GM23338 (cell line): ENCODE data around the gene CHCHD3. TPM values are rescaled to one million over a fixed set of nuclear protein-coding genes. Genes with fewer than 3 reads are reported as not detected.

Experiments
- ATAC-seq: fragments of 200-7000 bp; cut with Tn5 transposase; 3 replicates; pipeline ENCODE4 v1.9.1; 2020
- DNase-seq: peaks from one replicate; pipeline ENCODE4 v3.0.0-alpha.2; 2015; ENCODE audit warnings: low spot score
- H2AFZ ChIP-seq: fragments of 200-600 bp; sonication (generic); 2 replicates; pipeline ENCODE4 v1.8.0; 2016; ENCODE audit warnings: antibody characterized with exemption, mild to moderate bottlenecking, moderate library complexity
- H3F3A ChIP-seq: fragments of 200-600 bp; sonication (generic); replicated peaks from 2 replicates; pipeline ENCODE4 v1.8.0; 2017; ENCODE audit warnings: antibody characterized with exemption, mixed run types, low read depth
- H3K27ac ChIP-seq: fragments of 200-600 bp; sonication (generic); 2 replicates; pipeline ENCODE4 v1.6.1; 2016; ENCODE audit warnings: low read depth
- H3K27me3 ChIP-seq: fragments of 200-600 bp; sonication (generic); 2 replicates; pipeline ENCODE4 v1.8.0; 2016; ENCODE audit warnings: mild to moderate bottlenecking, mixed run types, moderate library complexity; ENCODE audit not compliant: insufficient read depth
- H3K36me3 ChIP-seq: fragments of 200-600 bp; sonication (generic); 2 replicates; pipeline ENCODE4 v1.8.0; 2016; ENCODE audit warnings: mild to moderate bottlenecking; ENCODE audit not compliant: insufficient read depth
- H3K4me1 ChIP-seq: fragments of 200-600 bp; sonication (generic); 2 replicates; pipeline ENCODE4 v1.8.0; 2016; ENCODE audit warnings: mild to moderate bottlenecking, moderate library complexity; ENCODE audit not compliant: insufficient read depth
- H3K4me2 ChIP-seq: fragments of 200-600 bp; sonication (generic); 2 replicates; pipeline ENCODE4 v1.7.1; 2017; ENCODE audit warnings: mixed run types
- H3K4me3 ChIP-seq: fragments of 200-600 bp; sonication (generic); 2 replicates; pipeline ENCODE4 v1.6.1; 2016; ENCODE audit warnings: mixed run types
- H3K79me2 ChIP-seq: fragments of 200-600 bp; sonication (generic); replicated peaks from 2 replicates; pipeline ENCODE4 v1.8.0; 2017; ENCODE audit warnings: mild to moderate bottlenecking; ENCODE audit not compliant: insufficient read depth
- H3K9me2 ChIP-seq: fragments of 200-600 bp; sonication (generic); 2 replicates; pipeline ENCODE4 v1.8.0; 2017; ENCODE audit not compliant: insufficient read depth
- H4K20me1 ChIP-seq: fragments of 200-600 bp; sonication (generic); replicated peaks from 2 replicates; pipeline ENCODE4 v1.8.0; 2017; ENCODE audit warnings: mild to moderate bottlenecking; ENCODE audit not compliant: insufficient read depth
- H3K27ac Mint-ChIP-seq: 2 replicates; pipeline ENCODE4 v1.8.0; 2020; ENCODE audit warnings: inconsistent platforms, mild to moderate bottlenecking, moderate library complexity, mixed read lengths
- H3K27me3 Mint-ChIP-seq: 3 replicates; pipeline ENCODE4 v1.8.0; 2022; ENCODE audit warnings: low read depth, mild to moderate bottlenecking, moderate library complexity, mixed read lengths, inconsistent platforms; ENCODE audit not compliant: insufficient read depth, poor library complexity
- H3K36me3 Mint-ChIP-seq: 3 replicates; pipeline ENCODE4 v1.8.0; 2021; ENCODE audit warnings: low read depth, mild to moderate bottlenecking, inconsistent platforms, moderate library complexity, mixed read lengths
- H3K4me1 Mint-ChIP-seq: 3 replicates; pipeline ENCODE4 v1.8.0; 2020; ENCODE audit warnings: mild to moderate bottlenecking, inconsistent platforms, mixed read lengths
- H3K4me3 Mint-ChIP-seq: 3 replicates; pipeline ENCODE4 v1.8.0; 2021; ENCODE audit warnings: moderate library complexity, mild to moderate bottlenecking, inconsistent platforms, mixed read lengths
- H3K9me3 Mint-ChIP-seq: 3 replicates; pipeline ENCODE4 v1.8.0; 2020; ENCODE audit warnings: moderate library complexity, mild to moderate bottlenecking, inconsistent platforms, mixed read lengths
- CREB1 ChIP-seq: fragments of 250-450 bp; sonication (Bioruptor Pico); IDR thresholded peaks from 2 replicates; pipeline ENCODE4 v1.5.0; 2020; ENCODE audit warnings: low read depth, mild to moderate bottlenecking, moderate library complexity
- ETS1 ChIP-seq: IDR thresholded peaks from 2 replicates; pipeline ENCODE4 v1.6.1; 2016; ENCODE audit warnings: antibody characterized with exemption
- EZH2 ChIP-seq: fragments of 200-600 bp; sonication (generic); IDR thresholded peaks from one replicate; pipeline ENCODE4 v1.8.0; 2017; ENCODE audit warnings: antibody characterized with exemption, mild to moderate bottlenecking, low read depth; ENCODE audit not compliant: unreplicated experiment
- NANOG ChIP-seq: IDR thresholded peaks from 2 replicates; pipeline ENCODE4 v1.6.1; 2016; ENCODE audit warnings: antibody characterized with exemption, borderline replicate concordance
- POLR2AphosphoS5 ChIP-seq: IDR thresholded peaks from 2 replicates; pipeline ENCODE4 v1.6.1; 2016; ENCODE audit warnings: antibody characterized with exemption, low read depth
- STAT1 ChIP-seq: IDR thresholded peaks from one replicate; pipeline ENCODE4 v1.6.1; 2016; ENCODE audit warnings: antibody characterized with exemption; ENCODE audit not compliant: unreplicated experiment
- ZNF114 ChIP-seq: fragments of 250-450 bp; sonication (Bioruptor Pico); IDR thresholded peaks from 2 replicates; pipeline ENCODE4 v1.5.0; 2020; ENCODE audit warnings: mild to moderate bottlenecking, moderate library complexity
- ZNF331 ChIP-seq: fragments of 250-450 bp; sonication (Bioruptor Pico); IDR thresholded peaks from 2 replicates; pipeline ENCODE4 v1.5.0; 2020; ENCODE audit warnings: low read depth, mild to moderate bottlenecking, moderate library complexity
- polyA plus RNA-seq: library from polyadenylated mRNA; unstranded; fragments of >200 nt; fragmentation: Nextera tagmentation; extraction: Ambion mirVana; gene quantifications from 2 replicates; pipeline ENCODE4 v1.2.1, GENCODE V29; 2016
- total RNA-seq: library from RNA; depleted of rRNA; stranded (reverse); fragments of >200 nt; shearing (Covaris generic); gene quantifications from 2 replicates; pipeline ENCODE4 v1.2.3, GENCODE V29; 2014
- TF ChIP-seq, protein P1 (sequence below): IDR thresholded peaks from one replicate; pipeline ENCODE4 v1.6.1; 2018; ENCODE audit warnings: antibody characterized with exemption; ENCODE audit not compliant: unreplicated experiment
- TF ChIP-seq, protein P2 (sequence below), 2 experiments: fragments of 200-600 bp in 1 of 2; sonication (generic) in 1 of 2; conservative IDR thresholded peaks; 2 replicates each; pipeline versions ENCODE4 v1.5.1 to v1.6.1; 2016 to 2017; ENCODE audit warnings: antibody characterized with exemption in 2 of 2, low read depth in 2 of 2, mild to moderate bottlenecking in 2 of 2, moderate library complexity in 1 of 2

The CHCHD3 gene
- total and polyA plus RNA-seq, 2 experiments from 2014 or later: 107 to 131 TPM

GRCh38 chr7:132980402-132980801 lies 101.5 kb downstream of the CHCHD3 start (continued):
- TF ChIP-seq, protein P1, sequence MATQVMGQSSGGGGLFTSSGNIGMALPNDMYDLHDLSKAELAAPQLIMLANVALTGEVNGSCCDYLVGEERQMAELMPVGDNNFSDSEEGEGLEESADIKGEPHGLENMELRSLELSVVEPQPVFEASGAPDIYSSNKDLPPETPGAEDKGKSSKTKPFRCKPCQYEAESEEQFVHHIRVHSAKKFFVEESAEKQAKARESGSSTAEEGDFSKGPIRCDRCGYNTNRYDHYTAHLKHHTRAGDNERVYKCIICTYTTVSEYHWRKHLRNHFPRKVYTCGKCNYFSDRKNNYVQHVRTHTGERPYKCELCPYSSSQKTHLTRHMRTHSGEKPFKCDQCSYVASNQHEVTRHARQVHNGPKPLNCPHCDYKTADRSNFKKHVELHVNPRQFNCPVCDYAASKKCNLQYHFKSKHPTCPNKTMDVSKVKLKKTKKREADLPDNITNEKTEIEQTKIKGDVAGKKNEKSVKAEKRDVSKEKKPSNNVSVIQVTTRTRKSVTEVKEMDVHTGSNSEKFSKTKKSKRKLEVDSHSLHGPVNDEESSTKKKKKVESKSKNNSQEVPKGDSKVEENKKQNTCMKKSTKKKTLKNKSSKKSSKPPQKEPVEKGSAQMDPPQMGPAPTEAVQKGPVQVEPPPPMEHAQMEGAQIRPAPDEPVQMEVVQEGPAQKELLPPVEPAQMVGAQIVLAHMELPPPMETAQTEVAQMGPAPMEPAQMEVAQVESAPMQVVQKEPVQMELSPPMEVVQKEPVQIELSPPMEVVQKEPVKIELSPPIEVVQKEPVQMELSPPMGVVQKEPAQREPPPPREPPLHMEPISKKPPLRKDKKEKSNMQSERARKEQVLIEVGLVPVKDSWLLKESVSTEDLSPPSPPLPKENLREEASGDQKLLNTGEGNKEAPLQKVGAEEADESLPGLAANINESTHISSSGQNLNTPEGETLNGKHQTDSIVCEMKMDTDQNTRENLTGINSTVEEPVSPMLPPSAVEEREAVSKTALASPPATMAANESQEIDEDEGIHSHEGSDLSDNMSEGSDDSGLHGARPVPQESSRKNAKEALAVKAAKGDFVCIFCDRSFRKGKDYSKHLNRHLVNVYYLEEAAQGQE: no peak
- TF ChIP-seq CREB1 (CRISPR knock-in tag): no peak
- no peak for TF ChIP-seq ZNF114 (CRISPR knock-in tag)
- TF ChIP-seq EZH2: no peak
- TF ChIP-seq STAT1: no peak
- no peak for TF ChIP-seq NANOG

DNA sequence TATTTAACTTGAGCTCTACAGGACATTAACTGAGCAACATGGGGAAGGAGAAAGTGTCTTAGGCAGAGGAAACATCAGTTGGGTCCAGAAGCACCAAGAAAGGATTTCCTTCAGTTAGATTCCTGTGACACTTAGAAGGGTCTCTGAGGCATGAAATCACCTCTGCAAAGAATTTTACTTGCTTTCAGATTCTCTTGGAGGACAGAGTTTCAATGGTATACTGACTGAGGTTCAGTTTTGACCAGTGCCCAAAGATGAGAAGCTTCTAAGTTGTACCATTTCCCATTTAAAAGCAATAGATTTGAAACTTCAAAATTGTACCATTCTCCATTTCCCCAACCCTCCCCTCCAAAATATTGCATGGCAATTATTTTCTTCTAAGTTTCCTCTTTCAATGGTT lies 102.4 kb downstream of the CHCHD3 start:
- Histone ChIP-seq H3K4me3 (no peak overlapping the region), H3K36me3 (no peaks in the 10 kb centered on the region), H2AFZ (no peak overlapping the region), H3K4me2 (no peak overlapping the region), H3K79me2 (peaks cover 84% of the 10 kb centered on the region), H3K9me2 (no peaks in the 10 kb centered on the region), H3K27ac (peak overlapping the region; percentile 39; the same call in 1 of the 2 replicates), H4K20me1 (peaks cover 13% of the 10 kb centered on the region; the same call in 1 of the 2 replicates), H3F3A (no peaks in the 10 kb centered on the region), H3K4me1 (no peaks in the 10 kb centered on the region), H3K27me3 (no peaks in the 10 kb centered on the region)
- Mint-ChIP-seq H3K27me3 (no peaks in the 10 kb centered on the region), H3K27ac (no peak overlapping the region), H3K4me3 (no peak overlapping the region), H3K36me3 (peaks cover 8% of the 10 kb centered on the region; the same call in 2 of the 3 replicates), H3K4me1 (peaks cover 10% of the 10 kb centered on the region), H3K9me3 (peaks cover 9% of the 10 kb centered on the region; the same call in 2 of the 3 replicates)
- DNase-seq: no peak
- no peak for ATAC-seq
- TF ChIP-seq EZH2: no peak
- TF ChIP-seq, protein P1: no peak
- TF ChIP-seq STAT1: no peak
- no peak for TF ChIP-seq CREB1 (CRISPR knock-in tag)
- no peak for TF ChIP-seq ZNF331 (CRISPR knock-in tag)
- TF ChIP-seq, protein P2, sequence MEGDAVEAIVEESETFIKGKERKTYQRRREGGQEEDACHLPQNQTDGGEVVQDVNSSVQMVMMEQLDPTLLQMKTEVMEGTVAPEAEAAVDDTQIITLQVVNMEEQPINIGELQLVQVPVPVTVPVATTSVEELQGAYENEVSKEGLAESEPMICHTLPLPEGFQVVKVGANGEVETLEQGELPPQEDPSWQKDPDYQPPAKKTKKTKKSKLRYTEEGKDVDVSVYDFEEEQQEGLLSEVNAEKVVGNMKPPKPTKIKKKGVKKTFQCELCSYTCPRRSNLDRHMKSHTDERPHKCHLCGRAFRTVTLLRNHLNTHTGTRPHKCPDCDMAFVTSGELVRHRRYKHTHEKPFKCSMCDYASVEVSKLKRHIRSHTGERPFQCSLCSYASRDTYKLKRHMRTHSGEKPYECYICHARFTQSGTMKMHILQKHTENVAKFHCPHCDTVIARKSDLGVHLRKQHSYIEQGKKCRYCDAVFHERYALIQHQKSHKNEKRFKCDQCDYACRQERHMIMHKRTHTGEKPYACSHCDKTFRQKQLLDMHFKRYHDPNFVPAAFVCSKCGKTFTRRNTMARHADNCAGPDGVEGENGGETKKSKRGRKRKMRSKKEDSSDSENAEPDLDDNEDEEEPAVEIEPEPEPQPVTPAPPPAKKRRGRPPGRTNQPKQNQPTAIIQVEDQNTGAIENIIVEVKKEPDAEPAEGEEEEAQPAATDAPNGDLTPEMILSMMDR (conservative IDR thresholded peaks at IDR 0.05; ENCODE audit: low read depth in 2 of 2): no peak
- TF ChIP-seq ETS1: no peak
- no peak for TF ChIP-seq POLR2AphosphoS5
